Measurements from ENCODE around the gene ADAMTS2.

DNA sequence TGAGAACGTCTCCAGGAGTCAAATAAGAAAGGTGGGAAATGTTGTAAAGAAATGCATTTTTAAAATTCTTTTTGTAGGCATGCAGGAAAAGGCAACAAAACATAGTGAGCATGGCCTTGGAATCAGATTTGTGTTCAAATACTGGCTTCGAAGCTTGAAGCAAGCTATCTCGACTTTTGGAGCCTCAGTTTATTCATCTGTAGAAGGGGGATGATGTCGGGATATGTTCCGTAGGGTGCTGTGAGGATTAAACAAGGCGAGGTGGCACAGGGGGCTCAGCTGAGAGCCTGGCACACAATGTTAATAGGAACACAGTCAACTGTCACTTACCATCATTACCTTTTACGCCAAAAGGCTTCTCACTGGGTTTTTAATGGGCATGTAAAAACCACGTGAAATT is 4.8 kb downstream of the ADAMTS2 start:
- TF ChIP-seq L3MBTL2 (conservative IDR thresholded peaks at IDR 0.05) = no peak
- no peak for TF ChIP-seq SUZ12 (IDR thresholded peaks at IDR 0.05)
- TF ChIP-seq HDGF (IDR thresholded peaks at IDR 0.05; ENCODE audit: borderline replicate concordance) = no peak
- no peak for TF ChIP-seq ARNT (IDR thresholded peaks at IDR 0.05)
- no peak for TF ChIP-seq ELF4 (IDR thresholded peaks at IDR 0.05)
